Smooth muscle cell of the umbilical artery (primary cell): ENCODE results near the gene PRKAB1. TPM values are rescaled to one million over a fixed set of nuclear protein-coding genes. Genes with fewer than 3 reads are reported as not detected.

ENCODE experiments used
- total RNA-seq: library from RNA; depleted of rRNA; stranded (reverse); fragments of >200 nt; gene quantifications from 2 replicates; pipeline ENCODE4 v1.2.3, GENCODE V29; 2014

Gene PRKAB1
- total RNA-seq = 9.8 and 12.2 TPM in 2 replicates

DNA sequence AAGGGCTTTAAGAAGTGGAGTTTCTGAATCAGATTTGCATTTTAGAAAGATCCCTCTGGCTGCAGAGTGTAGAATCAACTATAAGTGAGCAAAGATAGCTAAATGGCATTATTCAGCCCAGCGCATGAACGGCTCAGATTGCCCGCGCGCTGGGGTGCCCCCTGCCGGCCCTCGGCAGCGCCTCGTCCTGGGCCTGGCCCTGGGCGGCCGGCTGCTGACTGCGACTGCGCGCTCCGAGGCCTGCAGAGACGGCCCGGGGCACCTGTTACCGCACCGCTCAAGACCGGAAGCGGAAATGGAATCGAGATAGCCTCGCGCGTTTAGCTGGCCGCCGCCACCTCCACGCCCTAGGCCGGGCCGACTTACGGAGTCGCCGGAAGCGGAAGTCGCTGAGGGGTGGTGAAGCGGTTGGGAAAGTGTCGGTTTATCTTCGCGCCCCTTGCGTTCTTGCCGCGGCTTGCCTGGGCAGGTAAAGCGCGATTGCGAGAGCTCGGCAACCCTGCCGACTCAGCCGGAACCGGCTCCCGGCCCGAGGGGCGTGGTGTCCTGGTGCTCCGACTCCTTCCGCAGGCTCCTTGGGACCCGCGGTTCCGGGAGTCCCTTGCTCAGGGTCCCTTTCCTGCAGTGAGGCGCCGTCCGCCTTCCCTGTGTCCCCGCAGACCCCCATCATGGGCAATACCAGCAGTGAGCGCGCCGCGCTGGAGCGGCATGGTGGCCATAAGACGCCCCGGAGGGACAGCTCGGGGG, at the start of gene PRKAB1:
PRKAB1 (plus strand) TSS at position 557 of the 747 bp plus-strand sequence; CDS start at position 669, 112 bp downstream.

Other genes with a start within 250 kb of the PRKAB1 start
- 0.09 TPM in 1 of 2 replicates, not detected in the other for gene TMEM233, start 74.4 kb upstream of the PRKAB1 start, total RNA-seq
- 3.3 and 19.6 TPM in 2 replicates for gene CIT, start 209.2 kb downstream of the PRKAB1 start, total RNA-seq